HG02970 (cell line): Measurements from ENCODE around the gene UBE2B.
A peak's percentile ranks its signal among the peaks of the same experiment; 100 is the strongest.
"Not testable (repeated sequence)": the region's sequence is repeated elsewhere in the genome, so short reads cannot be mapped to it uniquely, and the experiment has no call there.

Experiments
- ATAC-seq: cut with Tn5 transposase; IDR thresholded peaks from one replicate; pipeline ENCODE4 v1.9.1; 2021; ENCODE audit warnings: mild to moderate bottlenecking, moderate library complexity, moderate number of reproducible peaks; ENCODE audit not compliant: unreplicated experiment, low FRiP score

The UBE2B gene

DNA sequence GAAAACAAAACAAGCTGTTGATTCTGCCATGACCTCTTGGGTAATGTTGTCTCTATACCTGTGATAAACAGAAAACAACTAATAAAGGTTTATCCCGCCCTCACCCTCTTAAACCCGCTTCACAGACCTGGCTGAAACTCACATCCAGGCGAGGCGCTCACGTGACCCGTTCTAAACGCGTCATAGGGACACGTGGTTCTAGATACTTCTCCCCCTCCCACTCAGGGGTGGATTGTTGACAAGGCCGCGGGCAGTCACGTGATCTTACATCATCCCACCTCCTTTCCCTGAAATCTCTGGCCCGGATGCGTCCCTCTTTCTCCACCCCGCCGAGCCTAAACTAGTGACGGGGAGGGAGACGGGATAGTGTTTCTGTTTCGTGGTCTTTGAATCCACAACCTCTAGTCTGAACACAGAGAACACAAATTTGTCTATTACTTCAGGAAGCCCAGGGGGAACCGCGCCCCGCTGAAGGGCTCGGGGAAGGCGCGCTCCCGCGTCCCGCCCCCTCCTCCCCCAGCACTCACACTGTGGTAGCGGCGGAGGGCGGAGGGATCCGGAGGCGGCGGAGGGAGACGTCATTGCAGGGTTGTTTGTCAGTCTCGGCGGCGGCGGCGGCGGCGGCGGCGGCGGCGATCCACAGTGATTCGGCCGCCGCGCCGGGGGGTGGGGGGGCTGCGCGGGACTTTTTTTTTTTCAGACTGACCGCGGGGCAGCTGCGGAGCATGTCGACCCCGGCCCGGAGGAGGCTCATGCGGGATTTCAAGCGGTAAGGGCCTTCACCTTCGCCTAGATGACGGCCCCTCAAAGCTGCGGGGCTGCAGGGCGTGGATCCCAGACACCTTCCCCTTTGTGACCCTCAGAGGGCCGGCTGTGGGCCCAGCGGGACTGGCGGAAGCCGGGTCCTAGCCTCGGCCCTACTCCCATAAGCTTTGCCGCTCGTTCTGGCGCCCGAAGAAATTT is at the start of gene UBE2B:
Gene UBE2B (plus strand): TSS at position 699 of the 963 bp plus-strand sequence. CDS start 27 bp downstream, at position 726.
- peak; percentile 69 for ATAC-seq

- no peak for ATAC-seq
These were observed 44.0 kb upstream of the UBE2B start for GRCh38 chr5:134327327-134327726.

- ATAC-seq: no peak
These were observed 42.8 kb upstream of the UBE2B start for GRCh38 chr5:134328619-134329018.

- ATAC-seq: not testable (repeated sequence)
These were observed 34.5 kb upstream of the UBE2B start for GRCh38 chr5:134336833-134337232.

- ATAC-seq: not testable (repeated sequence)
These were observed 27.9 kb upstream of the UBE2B start for GRCh38 chr5:134343500-134343899.

GRCh38 chr5:134345476-134345875 is 25.9 kb upstream of the UBE2B start:
- not testable (repeated sequence) for ATAC-seq

- ATAC-seq: no peak
These were observed 25.4 kb upstream of the UBE2B start for GRCh38 chr5:134345996-134346395.

DNA sequence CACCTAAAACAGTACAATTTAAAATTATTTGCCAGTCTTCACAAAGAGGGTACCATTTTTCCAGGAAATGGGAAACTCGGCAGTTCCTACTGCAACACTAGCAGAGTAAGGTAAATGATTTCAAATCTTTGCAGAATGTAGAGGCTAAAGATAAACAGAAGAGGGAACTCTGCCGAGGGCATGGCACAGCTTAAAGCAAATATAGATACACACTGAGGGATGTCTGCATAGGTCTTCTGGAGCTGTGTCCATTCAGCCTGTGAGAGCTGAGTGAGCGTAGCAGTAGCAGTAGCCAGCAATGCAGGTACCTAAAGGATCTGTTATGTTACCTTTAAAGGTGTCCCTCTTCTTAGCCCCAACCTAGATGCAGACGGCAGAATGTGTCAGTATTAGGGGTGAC is 21.9 kb upstream of the UBE2B start:
- no peak for ATAC-seq

DNA sequence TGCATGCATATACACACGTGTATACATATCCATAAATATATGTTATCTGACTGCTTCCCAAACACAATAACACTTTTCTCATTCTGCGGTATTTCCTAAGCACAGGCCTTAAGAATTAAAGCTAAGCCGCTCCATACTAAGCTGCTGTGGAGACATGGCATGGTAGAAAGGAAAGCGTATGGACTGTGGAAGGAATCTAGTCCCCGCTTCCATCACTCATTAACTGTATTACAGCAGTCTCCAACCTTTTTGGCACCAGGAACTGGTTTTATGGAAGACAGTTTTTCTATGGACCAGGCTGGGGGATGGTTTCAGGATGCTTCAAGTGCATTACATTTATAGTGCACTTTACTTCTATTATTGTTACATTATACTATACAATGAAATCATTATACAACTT is 15.7 kb upstream of the UBE2B start:
- no peak for ATAC-seq

DNA sequence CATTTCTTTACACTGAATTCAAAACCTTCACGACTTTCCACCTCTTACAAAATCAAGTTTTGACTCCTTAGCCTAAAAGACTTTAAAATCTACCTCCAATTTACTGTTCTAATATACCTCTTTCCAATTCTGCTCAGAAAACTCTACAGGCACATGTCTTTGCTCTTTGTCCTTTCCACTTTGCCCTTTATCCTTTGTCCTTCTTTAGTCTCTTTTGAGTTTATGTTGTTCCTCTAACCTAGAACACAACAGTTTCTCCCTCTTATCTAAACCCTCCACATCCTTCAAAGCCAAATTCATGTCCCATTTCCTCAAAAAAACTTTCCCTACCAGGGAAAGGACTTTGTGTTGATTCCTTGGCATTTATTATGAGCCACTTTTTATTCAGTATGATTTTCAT is 5.8 kb upstream of the UBE2B start:
- ATAC-seq: no peak

DNA sequence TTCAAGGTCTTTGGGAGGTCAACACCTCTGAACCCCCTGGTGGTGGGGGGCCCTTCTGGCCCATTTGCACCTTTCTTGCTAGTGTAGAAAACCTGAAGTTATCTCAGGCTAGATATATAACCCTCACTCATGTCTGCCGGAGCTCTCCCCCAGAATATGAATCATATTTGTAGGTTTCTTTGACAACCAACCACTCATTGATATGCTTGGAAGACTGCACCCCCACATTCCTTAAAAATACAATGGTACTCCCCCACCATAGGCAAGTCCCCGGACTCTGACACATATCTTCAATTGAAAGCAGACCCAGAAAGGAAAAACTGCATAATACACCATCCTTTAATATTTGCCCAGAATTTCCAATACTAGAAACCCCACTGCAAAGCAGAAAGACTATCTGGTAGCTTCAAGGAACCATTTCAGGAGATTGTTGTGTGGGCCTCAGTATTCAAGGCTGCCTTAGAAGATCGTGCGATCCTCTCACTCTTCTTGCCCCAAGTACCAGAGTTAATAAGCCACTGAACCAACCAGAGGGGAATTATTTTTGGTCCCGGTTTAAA is 978 bp upstream of the UBE2B start:
- ATAC-seq: peak; percentile 14

DNA sequence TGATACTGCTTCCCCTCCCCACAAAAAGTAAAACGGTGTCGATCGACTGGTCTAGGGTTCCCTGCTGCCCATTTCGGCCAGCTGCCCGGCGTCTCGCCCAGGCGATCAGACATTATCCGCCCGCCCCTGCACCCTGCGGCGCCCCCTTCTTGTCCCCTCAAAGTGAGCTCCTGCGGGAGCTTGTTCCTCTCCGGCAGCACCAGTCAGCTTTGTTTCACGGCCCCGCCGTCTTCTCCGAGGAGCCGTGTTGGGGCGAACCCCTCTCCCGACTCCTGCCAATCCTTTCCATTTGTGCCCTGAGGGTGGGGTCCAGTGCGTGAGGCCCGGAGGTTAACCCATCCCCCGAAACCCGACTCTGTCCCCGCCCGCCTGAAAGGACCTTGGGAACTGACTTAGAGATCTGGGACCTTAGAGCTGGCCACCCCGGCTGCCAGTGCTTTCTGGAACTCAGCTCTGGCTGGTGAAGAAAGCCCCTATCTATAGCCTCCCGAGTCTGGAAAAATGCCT is 518 bp downstream of the UBE2B start:
- no peak for ATAC-seq

DNA sequence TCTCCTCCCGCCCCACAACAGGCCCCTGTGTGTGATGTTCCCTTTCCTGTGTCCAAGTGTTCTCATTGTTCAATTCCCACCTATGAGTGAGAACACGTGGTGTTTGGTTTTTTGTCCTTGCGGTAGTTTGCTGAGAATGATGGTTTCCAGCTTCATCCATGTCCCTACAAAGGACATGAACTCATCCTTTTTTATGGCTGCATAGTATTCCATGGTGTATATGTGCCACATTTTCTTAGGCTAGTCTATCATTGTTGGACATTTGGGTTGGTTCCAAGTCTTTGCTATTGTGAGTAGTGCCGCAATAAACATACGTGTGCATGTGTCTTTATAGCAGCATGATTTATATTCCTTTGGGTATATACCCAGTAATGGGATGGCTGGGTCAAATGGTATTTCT is 2.3 kb downstream of the UBE2B start:
- not testable (repeated sequence) for ATAC-seq

DNA sequence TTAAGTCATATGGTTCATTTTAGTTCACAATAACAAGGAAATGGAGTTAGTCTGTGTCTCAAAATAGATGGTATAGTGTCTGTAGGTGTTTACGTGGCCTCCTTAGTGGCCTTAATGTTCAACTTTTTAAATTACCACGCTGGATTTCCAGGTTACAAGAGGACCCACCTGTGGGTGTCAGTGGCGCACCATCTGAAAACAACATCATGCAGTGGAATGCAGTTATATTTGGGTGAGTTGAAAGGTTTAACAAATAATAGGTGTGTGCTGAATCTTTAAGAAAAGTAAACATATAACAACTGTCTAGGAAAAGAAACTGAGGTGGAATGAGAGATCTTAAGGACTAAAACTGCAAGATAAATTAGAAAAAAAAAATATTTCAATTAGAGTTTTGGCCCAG is 2.9 kb downstream of the UBE2B start:
- ATAC-seq: no peak

GRCh38 chr5:134380346-134380745 is 9.0 kb downstream of the UBE2B start:
- ATAC-seq: no peak

GRCh38 chr5:134382204-134382603 is 10.8 kb downstream of the UBE2B start:
- ATAC-seq: not testable (repeated sequence)

DNA sequence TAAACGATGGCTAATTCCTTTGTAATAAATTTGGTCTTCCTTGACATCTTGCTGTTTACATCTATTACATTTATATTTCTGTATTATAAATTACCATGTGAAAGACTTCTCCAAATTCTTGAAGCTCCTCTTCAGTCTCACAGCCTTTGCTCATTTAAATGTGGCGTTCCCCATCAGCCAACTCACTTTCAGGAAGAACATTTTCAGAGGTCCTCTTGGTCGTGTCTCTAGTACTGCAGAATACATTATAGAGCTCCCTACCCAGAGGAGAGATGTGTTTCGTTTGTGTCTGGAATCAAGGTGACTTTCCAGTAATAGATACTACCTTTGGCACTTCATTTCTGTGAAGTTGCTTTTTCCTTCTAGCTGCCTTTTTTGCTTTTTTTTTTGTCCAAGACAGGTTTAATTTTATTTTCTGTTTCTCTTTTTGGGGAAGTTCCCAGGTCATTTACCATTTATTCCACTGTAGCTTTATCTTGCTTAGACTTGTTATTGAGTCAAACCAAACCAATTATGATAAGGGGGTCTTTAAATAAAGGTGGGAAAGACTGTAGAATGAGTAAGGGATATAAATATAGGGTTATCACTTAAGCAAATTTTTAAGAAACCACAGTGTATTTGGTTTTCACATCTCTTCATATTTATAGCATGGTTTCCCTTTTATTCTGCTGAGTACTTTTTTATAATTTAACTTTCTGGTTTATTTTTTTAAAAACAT is 12.8 kb downstream of the UBE2B start:
- no peak for ATAC-seq

DNA sequence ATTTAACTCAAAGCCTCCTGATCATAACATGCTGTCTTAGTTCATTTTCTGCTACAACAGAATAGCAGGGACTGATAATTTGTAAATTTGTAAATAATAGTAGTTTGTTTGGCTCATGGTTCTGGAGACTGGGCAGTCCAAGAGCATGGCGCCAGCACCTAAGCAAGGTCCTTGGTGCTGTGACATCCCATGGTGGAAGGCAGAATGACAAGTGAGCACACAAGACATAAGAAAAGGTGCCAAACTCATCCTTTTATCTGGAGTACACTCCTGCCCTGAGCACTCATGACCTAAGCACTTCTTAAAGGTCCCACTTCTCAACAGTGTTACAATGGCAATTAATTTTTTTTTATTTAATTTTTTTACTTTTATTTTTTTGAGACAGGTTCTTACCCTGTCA is 16.1 kb downstream of the UBE2B start:
- no peak for ATAC-seq

- ATAC-seq: no peak
These were observed 20.9 kb downstream of the UBE2B start for GRCh38 chr5:134392301-134392700.

DNA sequence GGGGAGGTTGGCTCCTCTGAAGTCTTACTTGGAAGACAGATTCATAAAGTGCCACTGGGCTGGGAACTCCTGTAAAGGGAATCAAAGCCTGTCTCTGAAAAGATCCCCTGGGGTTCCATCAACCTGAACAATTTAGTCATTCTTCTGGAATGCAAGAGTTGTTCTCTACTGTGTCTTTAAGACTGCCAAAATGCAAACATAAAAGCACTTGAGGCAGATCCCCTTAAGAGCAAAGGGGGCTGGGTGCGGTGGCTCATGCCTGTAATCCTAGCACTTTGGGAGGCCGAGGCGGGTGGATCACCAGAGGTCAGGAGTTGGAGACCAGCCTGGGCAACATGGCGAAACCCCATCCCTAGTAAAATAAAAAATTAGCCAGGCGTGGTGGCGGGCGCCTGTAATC is 23.6 kb downstream of the UBE2B start:
- ATAC-seq: no peak

GRCh38 chr5:134396274-134396673 is 24.9 kb downstream of the UBE2B start:
- no peak for ATAC-seq
